Renal cortex interstitium (tissue), 11 donors: ENCODE results near the gene ASIP. TPM values are rescaled to one million over a fixed set of nuclear protein-coding genes. Genes with fewer than 3 reads are reported as not detected.
"Not testable (repeated sequence)": the region's sequence is repeated elsewhere in the genome, so short reads cannot be mapped to it uniquely, and the experiment has no call there.

Experiments
- DNase-seq, 11 donors: peaks; one replicate each; pipeline ENCODE4 v3.0.0-alpha.2; 2013; ENCODE audit warnings: low read depth in 9 of 11, low spot score in 4 of 11; ENCODE audit errors: extremely low read depth in 1 of 11
- polyA plus RNA-seq, 3 donors: library from polyadenylated mRNA; unstranded; fragments of 120-200 nt; gene quantifications; one replicate each; pipeline ENCODE4 v1.2.1, GENCODE V29; 2013; ENCODE audit not compliant: insufficient read length in 3 of 3

ASIP gene
- polyA plus RNA-seq, 3 donors: 0.69 to 0.88 TPM; not detected in 1

DNA sequence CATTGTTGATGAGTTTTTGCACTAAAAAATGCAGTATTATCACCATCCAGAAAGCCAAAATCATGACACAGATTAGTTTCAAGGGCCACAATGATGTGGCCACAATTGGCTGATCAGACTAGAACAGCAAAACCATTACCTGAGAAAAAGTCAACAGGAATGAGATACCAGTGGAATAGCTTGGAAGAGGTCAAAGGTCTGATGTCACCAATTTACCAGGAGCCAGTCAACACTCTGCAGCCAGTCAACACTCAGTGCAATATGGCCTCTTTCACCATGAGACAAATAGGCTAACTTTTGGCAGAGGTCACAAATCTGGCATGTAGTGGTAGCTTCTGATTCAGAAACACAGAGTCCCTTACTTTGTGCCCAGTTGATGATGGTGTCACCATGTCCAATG lies 7.5 kb upstream of the ASIP start:
- no peak for DNase-seq

DNA sequence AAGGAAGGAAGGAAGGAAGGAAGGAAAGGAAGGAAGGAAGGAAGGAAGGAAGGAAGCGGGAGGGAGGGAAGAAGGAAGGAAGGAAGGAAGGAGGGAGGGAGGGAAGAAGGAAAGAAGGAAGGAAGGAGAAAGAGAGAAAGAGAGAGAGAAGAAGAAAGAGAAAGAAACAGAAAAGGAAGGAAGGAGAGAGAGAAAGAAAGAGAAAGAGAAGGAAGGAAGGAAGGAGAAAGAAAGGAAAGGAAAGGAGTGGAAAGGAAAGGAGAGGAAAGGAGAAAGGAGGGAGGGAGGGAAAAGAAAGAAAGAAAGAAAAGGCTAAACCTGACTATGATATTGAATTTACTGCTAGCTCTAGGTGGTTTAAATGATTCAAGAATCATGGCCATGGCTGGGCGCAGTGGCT lies 5.3 kb upstream of the ASIP start:
- DNase-seq: no peak

DNA sequence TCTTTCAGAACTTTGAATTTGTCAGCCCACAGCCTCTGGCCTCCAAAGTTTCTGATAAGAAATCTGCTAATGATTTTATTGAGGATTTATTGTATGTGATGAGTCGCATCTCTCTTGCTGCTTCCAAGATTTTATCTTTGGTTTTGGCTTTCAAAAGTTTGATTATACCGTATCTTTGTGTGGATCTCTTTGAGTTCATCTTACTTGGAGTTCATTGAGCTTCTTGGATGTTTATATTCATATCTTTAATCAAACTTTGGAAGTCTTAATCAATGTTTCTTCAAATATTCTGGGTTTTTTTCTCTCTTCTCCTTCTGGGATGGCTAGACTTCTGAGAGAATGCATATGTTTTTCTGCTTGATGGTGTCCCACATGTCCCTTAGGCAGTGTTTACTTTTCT lies 3.3 kb upstream of the ASIP start:
- no peak for DNase-seq

DNA sequence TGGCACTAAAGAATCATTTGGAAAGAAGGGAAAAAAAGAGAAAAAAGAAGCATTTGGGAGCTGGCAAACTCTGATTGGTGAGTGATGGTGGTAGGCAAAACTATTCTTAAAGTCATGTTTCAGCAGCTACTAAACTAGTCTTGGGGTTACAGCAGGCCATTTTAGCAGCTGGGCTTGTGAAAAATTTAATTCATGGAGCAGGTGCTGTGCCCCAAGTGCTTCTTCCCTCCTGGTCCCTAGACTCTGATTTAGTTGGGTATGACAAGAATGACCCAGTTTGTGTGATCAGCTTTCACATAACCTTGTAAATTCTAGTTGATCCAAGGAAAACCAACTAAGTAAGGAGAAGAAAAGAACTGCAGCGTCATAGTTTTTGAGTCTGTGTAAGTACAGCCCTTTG lies 1.1 kb upstream of the ASIP start:
- no peak for DNase-seq

DNA sequence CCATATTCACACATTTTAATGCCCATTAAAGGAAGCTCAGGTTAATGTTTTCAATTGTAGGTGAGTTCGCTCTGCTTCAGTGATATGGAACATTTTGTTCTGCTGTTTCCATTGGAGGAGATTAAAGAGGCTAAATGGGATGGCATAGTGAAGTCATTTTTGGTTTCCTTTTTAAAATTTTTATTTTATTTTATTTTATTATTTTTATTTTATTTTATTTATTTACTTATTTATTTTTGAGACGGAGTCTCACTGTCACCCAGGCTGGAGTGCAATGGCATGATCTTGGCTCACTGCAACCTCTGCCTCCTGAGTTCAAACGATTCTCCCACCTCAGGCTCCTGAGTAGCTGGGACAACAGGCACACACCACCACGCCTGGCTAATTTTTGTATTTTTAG lies 792 bp downstream of the ASIP start:
- DNase-seq: not testable (repeated sequence)

DNA sequence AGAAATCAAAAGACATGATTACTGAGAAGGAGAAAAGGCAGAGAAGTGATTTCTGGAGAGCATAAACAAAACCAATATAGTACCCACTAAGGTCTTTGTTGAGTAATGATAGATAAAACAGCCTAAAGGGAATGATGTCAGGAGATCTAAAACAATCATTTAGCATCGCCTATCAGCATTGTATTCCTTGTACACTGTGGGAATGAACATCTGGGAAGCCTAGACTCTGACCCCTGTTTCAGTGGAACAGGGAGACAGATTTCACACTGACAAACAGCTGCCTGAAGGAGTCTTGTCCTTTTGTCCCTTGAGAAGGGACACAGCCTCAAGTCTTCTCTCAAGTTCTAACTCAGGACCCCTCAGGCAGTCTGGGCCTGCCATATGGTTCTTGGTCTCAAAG lies 1.7 kb downstream of the ASIP start:
- no peak for DNase-seq

DNA sequence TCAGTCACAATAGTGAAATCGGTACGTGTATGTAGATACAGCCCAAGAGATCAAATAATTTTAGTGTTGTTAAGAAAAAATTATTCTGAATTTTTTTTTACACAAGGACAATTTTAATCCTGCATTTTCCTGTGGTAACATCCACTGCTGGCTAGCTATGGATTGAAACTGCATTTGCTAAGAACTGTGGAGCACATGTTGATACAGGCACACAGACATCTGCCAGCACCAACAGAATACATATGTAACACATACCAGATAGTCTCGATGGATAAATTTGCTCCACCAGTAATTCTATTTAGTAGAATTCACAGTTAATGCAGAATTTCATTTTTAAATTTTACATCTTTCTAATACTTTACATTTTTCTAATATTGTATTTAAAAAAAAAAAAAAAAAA lies 2.2 kb downstream of the ASIP start:
- no peak for DNase-seq

DNA sequence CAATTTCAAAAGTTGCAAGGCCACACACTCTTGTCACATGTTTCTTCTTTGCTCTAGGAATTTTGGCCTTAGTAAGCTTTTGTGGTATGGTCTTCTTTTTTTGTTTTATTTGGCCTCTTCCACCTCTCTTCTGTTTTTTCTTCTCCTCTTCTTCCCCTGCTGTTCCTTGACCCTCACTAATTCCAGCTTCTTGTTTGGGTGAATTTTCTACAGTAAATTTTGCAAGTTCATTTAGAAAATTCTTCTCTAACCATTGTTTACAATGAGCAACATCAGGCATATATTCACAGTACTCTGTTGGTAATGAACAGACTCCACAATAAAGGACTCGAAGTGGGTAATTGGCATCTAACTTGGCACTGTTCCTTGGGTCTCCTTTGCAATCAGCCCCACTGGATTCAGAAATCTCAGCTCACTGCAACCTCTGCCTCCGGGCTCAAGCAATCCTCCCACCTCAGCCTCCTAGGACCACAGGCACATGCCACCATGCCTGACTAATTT lies 5.0 kb downstream of the ASIP start:
- DNase-seq: no peak

DNA sequence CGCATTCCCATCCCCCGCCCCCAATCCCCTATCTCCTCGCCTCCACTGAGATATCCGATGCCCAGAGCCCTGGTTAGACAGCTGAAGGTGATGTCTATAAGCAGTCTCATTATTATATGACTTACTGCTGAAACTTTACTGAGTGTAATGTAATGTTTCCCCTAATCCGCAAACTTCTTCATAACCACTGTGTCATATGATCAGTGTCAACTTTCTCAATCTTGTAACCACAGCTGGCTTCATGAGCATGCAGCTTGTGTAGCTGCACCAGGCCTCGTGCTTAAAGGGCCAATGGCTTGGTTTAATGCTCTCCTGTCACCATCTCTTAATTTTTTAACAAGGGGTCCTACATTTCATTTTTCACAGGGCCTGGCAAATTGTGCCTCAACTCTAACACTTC lies 8.1 kb downstream of the ASIP start:
- no peak for DNase-seq

DNA sequence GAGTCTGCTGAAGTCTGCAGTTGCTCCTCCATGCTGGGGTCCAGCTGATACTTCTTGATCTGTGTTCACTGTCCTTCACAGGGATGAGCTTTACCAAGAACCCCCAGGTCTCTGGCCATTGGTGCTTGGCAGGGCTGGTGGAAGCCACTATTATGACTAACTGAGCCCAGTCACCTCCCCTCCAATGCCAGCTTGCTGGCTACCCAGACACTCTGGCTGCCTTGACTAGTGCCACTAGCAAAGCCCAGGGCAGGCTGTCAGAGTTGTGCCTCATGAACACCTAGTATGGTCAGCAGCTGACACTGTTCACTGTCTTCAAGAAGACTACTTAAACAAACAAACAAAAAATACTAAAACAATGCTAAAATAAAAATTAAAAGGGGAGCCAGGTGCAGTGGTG lies 8.8 kb downstream of the ASIP start:
- DNase-seq: no peak

DNA sequence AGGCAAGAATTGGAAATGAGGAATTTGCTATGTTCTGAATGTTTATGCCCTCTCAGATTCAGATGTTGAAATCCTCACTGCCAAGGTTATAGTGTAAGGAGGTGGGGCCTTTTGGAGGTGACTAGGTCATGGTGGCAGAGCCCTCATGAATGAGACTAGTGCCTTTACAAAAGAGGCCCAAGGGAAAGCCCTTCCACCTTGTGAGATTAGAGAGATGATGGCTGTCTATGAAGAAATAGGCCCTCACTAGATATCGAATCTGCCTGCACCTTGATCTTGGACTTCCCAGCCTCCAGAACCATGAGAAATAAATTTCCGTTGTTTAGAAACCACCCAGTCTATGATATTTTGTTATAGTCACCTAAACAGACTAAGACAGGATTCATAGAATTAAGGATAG lies 10.4 kb downstream of the ASIP start:
- DNase-seq: no peak

DNA sequence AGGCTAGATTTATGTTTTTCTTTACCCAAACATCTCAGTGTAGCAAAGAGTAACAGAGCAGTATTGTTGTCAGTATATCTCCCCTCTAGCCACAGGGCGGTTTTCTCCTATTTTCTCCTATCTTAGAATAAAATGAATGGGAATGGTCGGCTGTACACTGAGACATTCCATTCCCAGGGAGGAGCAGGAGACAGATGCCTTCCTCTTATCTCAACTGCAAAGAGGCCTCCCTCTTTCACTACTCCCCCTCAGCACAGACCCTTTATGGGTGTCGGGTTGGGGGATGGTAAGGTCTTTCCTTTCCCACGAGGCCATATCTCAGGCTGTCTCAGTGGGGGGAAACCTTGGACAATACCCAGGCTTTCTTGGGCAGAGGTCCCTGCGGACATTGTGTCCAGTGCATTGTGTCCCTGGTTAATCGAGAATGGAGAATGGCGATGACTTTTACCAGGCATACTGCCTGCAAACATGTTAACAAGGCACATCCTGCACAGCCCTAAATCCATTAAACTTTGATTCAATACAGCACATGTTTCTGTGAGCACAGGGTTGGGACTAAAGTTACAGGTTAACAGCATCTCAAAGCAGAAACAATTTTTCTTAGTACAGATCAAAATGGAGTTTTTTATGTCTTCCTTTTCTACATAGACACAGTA lies 11.3 kb downstream of the ASIP start:
- DNase-seq: not testable (repeated sequence)

DNA sequence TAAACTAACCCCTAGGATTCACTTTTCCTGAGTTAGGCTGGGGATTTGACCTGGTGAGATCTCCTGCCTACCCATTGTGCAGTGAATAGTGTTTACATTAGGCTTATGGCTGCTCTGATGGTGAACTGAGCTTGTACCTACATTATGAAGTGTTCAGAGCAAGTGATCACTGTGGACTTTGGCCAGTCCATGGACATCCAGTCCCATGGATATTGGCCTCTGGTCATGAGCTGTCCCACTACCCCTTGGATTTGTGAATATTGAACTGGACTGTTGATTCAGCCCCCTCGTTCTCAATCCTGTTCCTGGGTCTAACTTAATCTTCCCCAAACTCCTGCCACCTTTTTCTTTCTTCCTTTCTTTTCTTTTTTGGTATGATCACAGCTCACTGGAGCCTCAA lies 13.8 kb downstream of the ASIP start:
- no peak for DNase-seq

DNA sequence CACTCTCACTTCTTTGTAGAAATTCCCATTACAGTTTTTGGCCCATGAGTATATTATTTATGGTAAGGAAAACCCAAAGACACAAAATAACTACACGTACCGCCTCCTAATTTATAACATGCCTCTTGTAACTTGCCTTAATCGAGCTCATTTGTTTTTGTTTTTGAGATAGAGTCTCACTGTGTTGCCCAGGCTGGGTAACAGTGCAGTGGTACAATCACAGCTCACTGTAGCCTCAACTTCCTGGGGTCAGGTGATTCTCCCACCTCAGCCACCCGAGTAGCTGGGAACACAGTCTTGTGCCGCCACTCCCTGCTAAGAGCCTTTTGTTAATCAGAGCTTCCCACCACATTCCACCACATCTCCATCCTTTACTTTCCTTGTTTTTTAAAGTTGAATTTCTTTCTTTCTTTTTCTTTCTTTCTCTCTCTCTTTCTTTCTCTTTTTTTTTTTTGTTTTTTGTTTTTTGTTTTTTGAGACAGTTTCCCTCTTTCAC lies 15.5 kb downstream of the ASIP start:
- no peak for DNase-seq

DNA sequence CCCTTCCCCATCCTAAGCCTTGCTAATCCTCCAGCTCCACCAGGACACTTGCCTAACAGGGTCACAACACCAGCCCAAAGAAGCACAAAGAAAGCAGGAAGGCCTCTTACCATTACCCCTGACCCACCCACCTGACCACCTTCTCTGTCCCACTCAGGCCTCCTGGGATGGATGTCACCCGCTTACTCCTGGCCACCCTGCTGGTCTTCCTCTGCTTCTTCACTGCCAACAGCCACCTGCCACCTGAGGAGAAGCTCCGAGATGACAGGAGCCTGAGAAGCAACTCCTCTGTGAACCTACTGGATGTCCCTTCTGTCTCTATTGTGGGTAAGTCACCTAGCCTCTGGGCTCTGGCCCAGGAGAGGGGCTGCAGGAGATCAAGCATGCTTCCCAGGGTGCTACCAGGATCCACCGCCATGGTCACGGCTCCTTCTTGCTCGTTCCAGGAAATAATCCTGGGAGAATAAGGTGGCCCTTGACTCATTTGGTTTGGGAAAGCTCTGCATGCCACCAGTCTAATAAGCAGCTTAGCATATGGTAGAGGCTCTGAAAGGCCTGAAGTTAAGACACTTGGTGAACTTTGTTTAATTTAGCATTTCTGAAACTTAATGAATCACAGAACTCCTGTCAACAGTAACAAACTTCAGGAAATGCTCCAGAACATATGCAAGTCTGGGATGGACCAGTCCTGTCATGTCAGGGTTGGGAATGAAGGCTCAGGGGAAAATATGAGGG lies 19.2 kb downstream of the ASIP start:
- DNase-seq: no peak

DNA sequence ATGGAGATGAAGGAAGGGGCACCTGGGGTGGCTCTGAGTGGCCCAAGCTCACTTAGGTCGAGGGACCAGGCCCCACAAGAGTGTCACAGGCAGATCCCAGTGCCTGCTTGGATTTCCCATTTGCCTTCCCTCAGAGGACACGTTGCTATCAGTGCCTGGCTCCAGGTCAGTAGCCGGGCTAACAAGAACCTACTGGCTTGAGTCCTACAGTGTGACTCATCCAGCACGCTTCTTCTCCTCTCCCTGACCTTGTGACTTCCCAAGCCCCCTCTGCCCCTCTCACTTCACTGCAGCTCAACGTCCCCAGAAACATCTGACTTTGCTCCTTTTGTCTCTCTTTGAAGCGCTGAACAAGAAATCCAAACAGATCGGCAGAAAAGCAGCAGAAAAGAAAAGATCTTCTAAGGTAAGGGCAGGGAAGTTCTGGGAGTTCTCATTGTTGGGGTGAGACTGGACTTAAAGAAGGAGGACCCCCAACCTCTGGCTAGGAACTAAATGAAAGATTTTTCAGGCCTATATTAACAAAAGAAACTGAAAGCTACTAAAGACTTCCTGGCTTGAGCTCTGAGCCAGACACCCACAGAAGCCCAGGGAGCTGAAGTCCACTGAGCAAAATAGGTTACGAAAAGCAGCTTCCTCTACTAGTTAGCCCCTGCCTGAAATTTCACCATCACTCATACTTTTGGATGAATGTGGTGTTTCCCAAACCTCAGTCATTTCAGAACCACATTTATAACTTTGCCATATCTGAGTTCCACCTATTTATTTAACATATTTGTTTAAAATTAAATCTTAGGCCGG lies 21.5 kb downstream of the ASIP start:
- no peak for DNase-seq

DNA sequence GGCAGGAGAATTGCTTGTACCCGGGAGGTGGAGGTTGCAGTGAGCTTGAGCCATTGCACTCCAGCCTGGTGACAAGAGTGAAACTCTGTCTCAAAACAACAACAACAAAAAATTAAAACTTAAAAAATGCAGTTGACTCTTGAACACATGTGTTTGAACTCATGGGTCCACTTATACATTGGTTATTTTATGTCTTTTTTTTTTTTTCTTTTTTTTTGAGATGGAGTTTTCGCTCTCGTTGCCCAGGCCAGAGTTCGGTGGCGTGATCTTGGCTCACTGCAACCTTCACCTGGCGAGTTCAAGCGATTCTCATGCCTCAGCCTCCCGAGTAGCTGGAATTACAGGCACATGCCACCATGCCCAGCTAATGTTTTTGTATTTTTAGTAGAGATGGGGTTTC lies 22.2 kb downstream of the ASIP start:
- not testable (repeated sequence) for DNase-seq

DNA sequence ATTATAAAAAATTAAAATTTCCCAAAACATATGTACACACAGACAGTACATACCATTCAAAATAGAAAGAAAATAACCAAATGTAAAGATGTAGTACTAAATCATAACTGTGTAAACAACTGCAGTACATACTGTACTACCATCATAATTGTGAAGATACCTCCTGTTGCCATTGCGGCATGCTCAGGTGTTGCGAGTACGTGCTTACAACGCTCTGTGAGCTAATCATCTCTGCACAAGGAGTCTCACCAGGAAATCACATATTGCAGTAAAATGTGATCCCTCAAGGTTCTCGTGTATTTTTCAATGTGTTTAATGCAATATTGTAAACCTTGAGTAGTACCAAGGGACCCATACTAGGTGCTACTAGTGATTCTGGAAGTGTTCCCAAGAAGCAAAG lies 22.9 kb downstream of the ASIP start:
- no peak for DNase-seq

DNA sequence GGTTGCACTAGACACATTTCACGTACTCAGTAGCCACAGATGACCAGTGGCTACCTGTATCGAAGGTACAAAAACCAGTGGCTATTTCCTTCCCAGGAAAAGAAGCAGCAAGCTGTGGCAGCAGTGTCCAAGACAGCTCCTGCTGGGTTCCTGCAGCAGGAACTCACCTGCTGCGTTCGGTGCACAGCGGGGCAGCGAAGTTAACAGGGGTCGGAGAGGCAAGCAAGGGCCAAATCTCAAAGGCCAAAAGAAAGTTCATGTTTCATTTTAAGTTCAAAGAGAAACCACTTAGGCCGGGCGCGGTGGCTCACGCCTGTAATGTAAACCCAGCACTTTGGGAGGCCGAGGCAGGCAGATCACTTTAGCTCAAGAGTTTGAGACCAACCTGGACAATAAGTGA lies 26.9 kb downstream of the ASIP start:
- no peak for DNase-seq
